PC-3 (cell line): ENCODE data around the gene ADAMTS17. TPM values are rescaled to one million over a fixed set of nuclear protein-coding genes. Genes with fewer than 3 reads are reported as not detected.

Experiments used
- ATAC-seq: fragments of 200-7000 bp; cut with Tn5 transposase; 2 replicates; pipeline ENCODE4 v1.9.1; 2020; ENCODE audit warnings: mild to moderate bottlenecking, moderate library complexity
- BruUV-seq: library from RNA; stranded (reverse); fragments of 400-500 nt; replicated peaks from 2 replicates; lab custom pipeline; 2021; lab: Mats Ljungman, UMichigan
- CTCF ChIA-PET: fragments of 300-600 bp; sonication (Branson Sonifier 250); formaldehyde crosslinking; loops from one replicate; lab custom pipeline; 2022; ENCODE audit warnings: antibody characterized with exemption; lab: Charles Lee
- POLR2A ChIA-PET: fragments of 300-600 bp; sonication (Branson Sonifier 250); formaldehyde crosslinking; loops from one replicate; lab custom pipeline; 2022; ENCODE audit warnings: antibody characterized with exemption; ENCODE audit not compliant: unreplicated experiment; lab: Charles Lee
- DNase-seq: peaks from one replicate; pipeline ENCODE4 v3.0.0-alpha.2; 2015
- H2AFZ ChIP-seq: fragments of 300-600 bp; sonication (generic); 2 replicates; pipeline ENCODE4 v1.6.0; 2016; ENCODE audit warnings: antibody characterized with exemption, low read length
- H3F3A ChIP-seq: fragments of 300-600 bp; sonication (generic); one replicate; pipeline ENCODE4 v1.6.0; 2017; ENCODE audit warnings: antibody characterized with exemption, low read length, control low read depth, mild to moderate bottlenecking; ENCODE audit not compliant: unreplicated experiment
- H3K27ac ChIP-seq: fragments of 300-600 bp; sonication (generic); 2 replicates; pipeline ENCODE4 v1.5.1; 2016; ENCODE audit warnings: mild to moderate bottlenecking, low read length
- H3K27me3 ChIP-seq: fragments of 300-600 bp; sonication (generic); 2 replicates; pipeline ENCODE4 v1.6.1; 2016; ENCODE audit warnings: low read length, mixed read lengths
- H3K36me3 ChIP-seq: fragments of 300-600 bp; sonication (generic); 2 replicates; pipeline ENCODE4 v1.6.1; 2016; ENCODE audit warnings: low read depth, mixed run types, low read length, mixed read lengths
- H3K4me1 ChIP-seq: fragments of 300-600 bp; sonication (generic); 2 replicates; pipeline ENCODE4 v1.5.1; 2016; ENCODE audit warnings: low read length; ENCODE audit not compliant: insufficient read depth
- H3K4me2 ChIP-seq: fragments of 300-600 bp; sonication (generic); 2 replicates; pipeline ENCODE4 v1.6.0; 2016; ENCODE audit warnings: low read length
- H3K4me3 ChIP-seq: fragments of 300-600 bp; sonication (generic); 2 replicates; pipeline ENCODE4 v1.5.1; 2016; ENCODE audit warnings: mild to moderate bottlenecking, low read length, mixed read lengths
- H3K79me2 ChIP-seq: fragments of 300-600 bp; sonication (generic); 2 replicates; pipeline ENCODE4 v1.6.1; 2017; ENCODE audit warnings: low read length, mixed read lengths
- H3K9ac ChIP-seq: fragments of 300-600 bp; sonication (generic); 2 replicates; pipeline ENCODE4 v1.6.0; 2016; ENCODE audit warnings: mild to moderate bottlenecking, low read length
- H3K9me2 ChIP-seq: fragments of 300-600 bp; sonication (generic); replicated peaks from 2 replicates; pipeline ENCODE4 v1.6.1; 2016; ENCODE audit warnings: mixed run types, low read length, mixed read lengths
- H3K9me3 ChIP-seq: fragments of 300-600 bp; sonication (generic); 2 replicates; pipeline ENCODE4 v1.6.1; 2016; ENCODE audit warnings: low read length, mixed read lengths
- H4K20me1 ChIP-seq: fragments of 300-600 bp; sonication (generic); 2 replicates; pipeline ENCODE4 v1.6.1; 2016; ENCODE audit warnings: low read length, mixed read lengths
- CTCF ChIP-seq: fragments of 300-600 bp; sonication (generic); conservative IDR thresholded peaks from 2 replicates; pipeline ENCODE4 v1.5.1; 2017; ENCODE audit warnings: antibody characterized with exemption, low read depth, mild to moderate bottlenecking, low read length
- EZH2 ChIP-seq: fragments of 300-600 bp; sonication (generic); IDR thresholded peaks from one replicate; pipeline ENCODE4 v1.6.1; 2017; ENCODE audit warnings: antibody characterized with exemption, mild to moderate bottlenecking, low read length; ENCODE audit not compliant: unreplicated experiment
- EZH2phosphoT487 ChIP-seq: fragments of 300-600 bp; sonication (generic); IDR thresholded peaks from 2 replicates; pipeline ENCODE4 v1.6.1; 2018; ENCODE audit warnings: mild to moderate bottlenecking, antibody characterized with exemption, low read length, borderline replicate concordance
- intact Hi-C: fragments of 100-400 bp; cut with micrococcal nuclease; formaldehyde crosslinking; loops from 2 replicates; pipeline ENCODE4 v1.9.0; 2023
- total RNA-seq: library from RNA; depleted of rRNA; stranded (reverse); fragments of >200 nt; gene quantifications from 2 replicates; pipeline ENCODE4 v1.2.3, GENCODE V29; 2014

The ADAMTS17 gene
- total RNA-seq, 1 experiment from 2014 or later = 6.9 TPM

- no peaks in the 10 kb centered on the region for H3K9me3 ChIP-seq
- peaks cover 7% of the 10 kb centered on the region; the same call in 1 of the 2 replicates for H3K4me1 ChIP-seq
- H2AFZ ChIP-seq = no peak overlapping the region
- H3K27me3 ChIP-seq = no peaks in the 10 kb centered on the region
- H4K20me1 ChIP-seq = no peaks in the 10 kb centered on the region
- ATAC-seq (no peak), DNase-seq (no peak)
- no peak overlapping the region for H3K4me3 ChIP-seq
- CTCF ChIA-PET = no interaction called here
- H3F3A ChIP-seq = no peaks in the 10 kb centered on the region
- H3K79me2 ChIP-seq = no peaks in the 10 kb centered on the region
- BruUV-seq = no TSS peak
- H3K36me3 ChIP-seq = no peaks in the 10 kb centered on the region
- no peak overlapping the region for H3K27ac ChIP-seq
- intact Hi-C loops = no loop called here
- H3K4me2 ChIP-seq = no peak overlapping the region
- no peaks in the 10 kb centered on the region for H3K9me2 ChIP-seq
- TF ChIP-seq EZH2phosphoT487 (no peak), CTCF (no peak), EZH2 (no peak)
- POLR2A ChIA-PET = interaction anchor here (0.6 kb wide), 1 partner anchor 50 kb away, joined by 5 read pairs; no protein-coding TSS in a partner anchor
- H3K9ac ChIP-seq = no peak overlapping the region
These were observed 363.3 kb downstream of the ADAMTS17 start for GRCh38 chr15:99978426-99978825.

- DNase-seq (no peak), ATAC-seq (no peak)
- Histone ChIP-seq H3K79me2 (no peaks in the 10 kb centered on the region), H3K27me3 (no peaks in the 10 kb centered on the region), H3K4me3 (no peak overlapping the region), H4K20me1 (no peaks in the 10 kb centered on the region), H3F3A (no peaks in the 10 kb centered on the region), H3K9me3 (no peaks in the 10 kb centered on the region), H3K36me3 (no peaks in the 10 kb centered on the region), H3K9me2 (no peaks in the 10 kb centered on the region), H2AFZ (no peak overlapping the region), H3K9ac (no peak overlapping the region), H3K27ac (no peak overlapping the region), H3K4me2 (no peak overlapping the region), H3K4me1 (peaks cover 7% of the 10 kb centered on the region; the same call in 1 of the 2 replicates)
- TF ChIP-seq CTCF = no peak
- no peak for TF ChIP-seq EZH2phosphoT487
- TF ChIP-seq EZH2 = no peak
- ChIA-PET POLR2A (no interaction called here), CTCF (no interaction called here)
- BruUV-seq = no TSS peak
- intact Hi-C loops = no loop called here
These were observed 363.8 kb downstream of the ADAMTS17 start for GRCh38 chr15:99977929-99978328.

GRCh38 chr15:99976811-99977271 is 364.9 kb downstream of the ADAMTS17 start:
- H3K4me2 ChIP-seq = no peak overlapping the region

More at GRCh38 chr15:99976811-99977271, 364.9 kb downstream of the ADAMTS17 start:
- DNase-seq (no peak), ATAC-seq (no peak)
- no peak overlapping the region for H3K4me3 ChIP-seq
- no peak overlapping the region for H2AFZ ChIP-seq
- H3K9me3 ChIP-seq = no peaks in the 10 kb centered on the region
- no peak overlapping the region for H3K9ac ChIP-seq
- no peaks in the 10 kb centered on the region for H3K9me2 ChIP-seq
- no peaks in the 10 kb centered on the region for H3K36me3 ChIP-seq
- ChIA-PET CTCF (no interaction called here), POLR2A (no interaction called here)
- BruUV-seq = no TSS peak
- no peaks in the 10 kb centered on the region for H4K20me1 ChIP-seq
- H3F3A ChIP-seq = no peaks in the 10 kb centered on the region
- no peak overlapping the region for H3K27ac ChIP-seq
- no peaks in the 10 kb centered on the region for H3K79me2 ChIP-seq
- H3K4me1 ChIP-seq = peaks cover 7% of the 10 kb centered on the region; the same call in 1 of the 2 replicates
- TF ChIP-seq CTCF (no peak), EZH2phosphoT487 (no peak), EZH2 (no peak)
- H3K27me3 ChIP-seq = no peaks in the 10 kb centered on the region
- intact Hi-C loops = no loop called here
